ENCODE data around the gene RNPEP.
"Not testable (repeated sequence)": the region's sequence is repeated elsewhere in the genome, so short reads cannot be mapped to it uniquely, and the experiment has no call there.

The RNPEP gene, protein sequence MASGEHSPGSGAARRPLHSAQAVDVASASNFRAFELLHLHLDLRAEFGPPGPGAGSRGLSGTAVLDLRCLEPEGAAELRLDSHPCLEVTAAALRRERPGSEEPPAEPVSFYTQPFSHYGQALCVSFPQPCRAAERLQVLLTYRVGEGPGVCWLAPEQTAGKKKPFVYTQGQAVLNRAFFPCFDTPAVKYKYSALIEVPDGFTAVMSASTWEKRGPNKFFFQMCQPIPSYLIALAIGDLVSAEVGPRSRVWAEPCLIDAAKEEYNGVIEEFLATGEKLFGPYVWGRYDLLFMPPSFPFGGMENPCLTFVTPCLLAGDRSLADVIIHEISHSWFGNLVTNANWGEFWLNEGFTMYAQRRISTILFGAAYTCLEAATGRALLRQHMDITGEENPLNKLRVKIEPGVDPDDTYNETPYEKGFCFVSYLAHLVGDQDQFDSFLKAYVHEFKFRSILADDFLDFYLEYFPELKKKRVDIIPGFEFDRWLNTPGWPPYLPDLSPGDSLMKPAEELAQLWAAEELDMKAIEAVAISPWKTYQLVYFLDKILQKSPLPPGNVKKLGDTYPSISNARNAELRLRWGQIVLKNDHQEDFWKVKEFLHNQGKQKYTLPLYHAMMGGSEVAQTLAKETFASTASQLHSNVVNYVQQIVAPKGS

DNA sequence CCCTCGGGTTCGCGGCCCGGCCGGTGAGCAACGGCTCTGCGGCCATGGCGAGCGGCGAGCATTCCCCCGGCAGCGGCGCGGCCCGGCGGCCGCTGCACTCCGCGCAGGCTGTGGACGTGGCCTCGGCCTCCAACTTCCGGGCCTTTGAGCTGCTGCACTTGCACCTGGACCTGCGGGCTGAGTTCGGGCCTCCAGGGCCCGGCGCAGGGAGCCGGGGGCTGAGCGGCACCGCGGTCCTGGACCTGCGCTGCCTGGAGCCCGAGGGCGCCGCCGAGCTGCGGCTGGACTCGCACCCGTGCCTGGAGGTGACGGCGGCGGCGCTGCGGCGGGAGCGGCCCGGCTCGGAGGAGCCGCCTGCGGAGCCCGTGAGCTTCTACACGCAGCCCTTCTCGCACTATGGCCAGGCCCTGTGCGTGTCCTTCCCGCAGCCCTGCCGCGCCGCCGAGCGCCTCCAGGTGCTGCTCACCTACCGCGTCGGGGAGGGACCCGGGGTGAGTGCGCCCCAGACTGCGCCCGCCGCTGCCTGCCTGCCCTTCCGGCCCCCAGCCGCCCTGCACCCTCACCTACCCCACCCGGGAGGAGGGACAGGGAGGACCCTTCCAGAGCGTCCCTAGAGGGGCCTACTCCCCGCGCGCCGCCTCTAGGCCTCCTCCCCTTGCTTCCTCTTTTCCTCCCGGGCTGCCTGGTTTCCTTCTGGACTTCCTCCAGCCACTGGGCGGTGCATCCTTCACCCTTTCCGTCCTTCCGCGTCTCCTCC is at the start of gene RNPEP:
RNPEP (plus strand) TSS at position 26 of the 757 bp plus-strand sequence; CDS start at position 45, 19 bp downstream.
- peak; percentile 55 for DNase-seq

DNA sequence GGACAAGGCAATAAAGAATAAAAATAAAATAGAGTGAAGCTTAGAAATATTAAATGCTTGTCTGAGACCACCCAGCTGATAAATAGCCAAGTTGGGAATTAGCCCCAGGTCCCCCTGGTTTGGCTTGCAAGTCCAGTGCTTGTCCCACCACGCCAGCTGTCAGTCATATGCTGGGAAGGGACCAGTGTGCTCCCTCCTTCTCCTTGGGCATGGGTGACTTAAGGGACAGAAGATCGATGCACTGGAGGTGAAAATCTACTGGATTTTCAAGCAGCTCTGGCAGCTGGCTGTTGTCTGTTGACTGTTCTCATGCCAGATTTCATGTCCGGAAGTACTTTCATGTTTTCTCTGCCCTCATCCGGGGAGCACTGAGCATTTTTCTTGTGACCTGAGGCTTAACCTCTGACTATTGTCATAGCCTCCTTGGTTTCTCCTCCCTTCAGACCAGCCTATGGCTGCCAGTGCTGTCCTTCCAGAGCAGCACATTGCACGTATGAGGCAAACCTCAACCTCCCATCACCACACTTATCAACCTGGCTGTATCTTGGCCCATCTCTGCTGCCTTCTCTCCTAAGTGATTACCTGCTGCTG is 48.5 kb upstream of the RNPEP start:
- no peak for DNase-seq

DNA sequence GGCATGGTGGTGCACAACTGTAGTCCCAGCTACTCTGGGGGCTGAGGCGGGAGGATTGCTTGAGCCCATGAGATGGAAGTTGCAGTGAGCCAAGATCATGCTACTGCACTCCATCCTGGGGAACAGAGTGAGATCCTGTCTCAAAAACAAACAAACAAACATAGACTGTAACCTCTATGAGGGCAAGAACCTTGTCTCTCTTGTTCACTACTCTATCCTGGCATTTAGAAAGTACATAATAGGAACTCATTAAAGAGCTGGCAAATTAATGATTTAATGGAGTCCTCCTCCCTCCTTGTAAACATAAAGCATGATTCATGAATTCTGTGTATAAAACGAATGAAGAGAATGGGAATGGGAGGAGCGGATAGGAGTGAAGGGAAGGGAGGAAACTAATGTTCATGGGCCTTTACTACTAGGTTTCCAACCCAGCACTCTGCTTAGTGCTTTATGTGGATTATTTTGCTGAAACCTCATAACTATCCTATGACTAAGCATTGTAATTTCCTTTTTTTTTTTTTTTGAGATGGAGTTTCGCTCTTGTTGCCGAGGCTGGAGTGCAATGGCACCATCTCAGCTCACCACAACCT is 44.7 kb upstream of the RNPEP start:
- DNase-seq = no peak

DNA sequence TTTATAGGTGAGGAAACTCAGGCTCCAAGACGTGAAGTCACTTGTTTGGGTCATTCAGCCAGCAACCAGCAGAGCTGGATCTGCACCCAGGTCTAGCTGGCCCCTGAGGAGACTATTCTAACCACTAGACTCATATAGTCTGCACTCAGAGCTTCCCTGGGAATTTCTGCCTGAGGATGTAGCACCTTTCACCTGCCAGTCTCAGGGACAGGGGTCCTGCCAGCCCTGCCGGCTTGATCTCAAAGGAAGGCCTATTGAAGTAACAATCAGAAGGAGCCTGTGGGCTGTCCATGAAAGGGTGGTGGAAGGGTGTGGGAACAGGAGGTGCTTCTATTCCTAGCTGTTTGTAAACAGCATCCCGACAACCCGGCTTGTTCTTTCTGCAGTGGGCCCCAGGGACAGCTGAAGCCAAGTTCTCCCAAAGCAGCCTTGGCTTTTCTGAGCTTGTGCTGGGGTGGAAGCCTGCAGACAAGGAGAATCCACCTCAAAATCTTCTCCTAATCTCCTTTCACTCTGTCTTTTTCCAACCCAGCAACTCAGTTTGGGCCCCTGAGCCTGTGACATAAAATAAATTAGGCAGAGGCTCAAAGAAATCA is 43.9 kb upstream of the RNPEP start:
- DNase-seq = no peak

DNA sequence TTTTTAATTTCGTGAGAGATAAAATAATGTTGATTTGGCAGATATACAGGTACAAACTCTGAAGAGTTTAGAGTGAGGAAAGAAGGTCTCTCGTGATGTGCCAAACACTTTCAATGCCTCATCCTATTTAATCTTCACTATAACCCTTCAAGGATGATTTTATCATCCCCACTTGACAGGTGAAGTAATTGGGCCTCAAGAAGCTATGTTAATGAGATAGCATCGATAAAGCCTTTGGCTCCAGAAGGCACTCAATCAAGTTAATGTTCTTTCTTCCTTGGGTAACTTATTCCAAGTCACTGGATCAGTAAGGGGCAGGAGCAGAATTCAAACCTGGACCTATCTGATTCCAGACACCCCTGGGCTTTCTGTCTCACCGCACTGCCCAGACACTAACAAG is 43.3 kb upstream of the RNPEP start:
- no peak for DNase-seq

DNA sequence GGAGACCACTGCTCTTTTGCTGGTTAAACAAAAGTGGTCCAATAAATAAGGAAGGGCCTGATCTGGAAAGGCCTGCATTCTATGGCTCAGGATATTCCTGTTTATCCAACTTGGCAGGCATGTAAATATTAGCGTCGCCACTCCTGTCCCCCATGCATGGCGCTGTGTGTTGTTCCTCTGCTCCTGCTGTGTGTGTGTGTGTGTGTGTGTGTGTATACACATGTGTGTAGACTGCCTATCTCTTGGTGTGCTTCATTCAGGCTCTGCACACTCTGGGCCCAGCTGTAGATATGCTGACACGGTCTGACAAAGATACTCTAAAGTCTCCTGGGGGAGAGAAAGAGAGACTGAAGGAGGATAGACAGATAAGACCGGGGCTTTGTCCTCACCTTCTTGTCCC is 42.9 kb upstream of the RNPEP start:
- DNase-seq = no peak

DNA sequence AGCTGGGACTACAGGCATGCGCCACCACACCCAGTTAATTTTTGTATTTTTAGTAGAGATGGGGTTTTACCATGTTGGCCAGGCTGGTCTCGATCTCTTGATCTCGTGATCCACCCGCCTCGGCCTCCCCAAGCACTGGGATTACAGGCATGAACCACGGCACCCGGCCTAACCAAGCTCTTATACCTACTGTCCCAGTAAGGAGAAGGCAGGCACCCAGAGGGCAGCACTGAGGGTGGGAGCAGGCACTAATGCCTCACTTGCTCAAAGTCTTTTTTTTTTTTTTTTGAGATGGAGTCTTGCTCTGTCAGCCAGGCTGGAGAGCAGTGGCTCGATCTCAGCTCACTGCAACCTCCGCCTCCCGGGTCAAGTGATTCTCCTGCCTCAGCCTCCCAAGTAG is 42.1 kb upstream of the RNPEP start:
- DNase-seq = not testable (repeated sequence)

DNA sequence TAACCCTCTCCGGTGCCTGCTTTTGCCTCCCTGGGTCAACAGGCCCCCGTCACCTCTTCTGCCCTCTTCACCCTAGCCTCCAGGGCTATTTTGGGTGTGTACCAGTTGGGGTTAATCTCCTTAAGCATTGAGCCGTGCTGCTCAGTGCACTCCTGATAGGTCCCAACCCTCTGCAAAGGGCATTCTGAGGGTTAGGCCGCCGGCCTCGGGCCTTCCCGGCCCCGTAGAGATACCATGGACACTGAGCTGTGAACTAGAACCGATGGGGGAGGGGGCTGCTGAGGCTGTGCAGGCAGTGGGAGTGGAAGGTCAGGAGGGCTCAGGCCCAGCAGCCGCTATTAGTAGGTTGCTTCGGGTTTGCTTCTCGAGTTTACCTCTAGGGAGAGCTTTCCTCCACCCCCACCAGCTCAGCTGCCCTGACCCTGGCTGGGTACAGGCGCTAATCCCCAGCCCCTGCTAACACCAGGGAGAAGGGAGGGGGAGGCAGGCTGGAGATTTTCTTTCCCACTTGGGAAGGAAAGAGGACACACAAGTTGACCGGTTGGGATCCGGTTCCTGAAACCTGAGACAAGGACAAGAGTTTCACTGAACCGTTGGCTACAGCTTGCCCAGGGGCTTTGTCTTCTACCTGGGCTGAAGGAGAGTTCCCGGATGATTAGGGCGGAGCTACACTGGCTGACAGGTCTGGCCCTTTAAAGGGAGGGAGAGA is 40.9 kb upstream of the RNPEP start:
- DNase-seq = no peak

DNA sequence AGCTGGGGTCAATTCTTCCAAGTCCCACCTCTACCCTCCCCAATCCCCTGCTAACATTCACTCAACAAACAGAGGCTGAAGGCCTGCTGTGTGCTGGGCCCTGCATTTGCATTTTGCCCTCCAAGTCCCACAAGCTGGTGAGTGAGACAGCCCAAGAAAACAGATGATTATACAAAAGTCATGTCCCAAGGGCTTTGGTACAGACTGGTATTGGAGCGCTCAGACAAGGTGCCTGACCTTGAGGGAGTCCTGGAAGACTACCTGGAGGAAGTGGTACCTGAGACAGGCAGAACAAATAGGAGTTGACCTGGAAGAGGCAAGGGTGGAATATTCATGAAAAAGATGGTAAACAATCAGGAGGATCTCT is 40.3 kb upstream of the RNPEP start:
- DNase-seq = no peak

DNA sequence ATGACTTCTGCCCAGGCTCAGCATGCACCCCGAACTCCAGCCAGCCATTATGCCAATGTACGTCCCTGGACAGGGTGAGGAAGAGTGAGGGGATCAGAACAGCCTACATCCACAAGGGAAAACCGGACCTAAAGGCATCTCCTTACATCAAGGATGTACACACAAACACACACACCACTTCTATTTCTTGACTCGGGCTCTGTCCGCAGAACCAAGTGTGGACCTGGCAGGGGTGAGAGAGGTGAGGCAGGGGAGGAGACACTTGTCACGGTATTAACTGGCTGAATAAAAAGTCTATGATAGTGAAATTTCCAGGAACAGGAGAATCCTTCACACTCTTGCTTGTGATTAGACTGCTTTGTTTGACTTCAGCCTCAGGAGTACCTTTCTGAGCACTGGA is 38.4 kb upstream of the RNPEP start:
- DNase-seq = no peak

DNA sequence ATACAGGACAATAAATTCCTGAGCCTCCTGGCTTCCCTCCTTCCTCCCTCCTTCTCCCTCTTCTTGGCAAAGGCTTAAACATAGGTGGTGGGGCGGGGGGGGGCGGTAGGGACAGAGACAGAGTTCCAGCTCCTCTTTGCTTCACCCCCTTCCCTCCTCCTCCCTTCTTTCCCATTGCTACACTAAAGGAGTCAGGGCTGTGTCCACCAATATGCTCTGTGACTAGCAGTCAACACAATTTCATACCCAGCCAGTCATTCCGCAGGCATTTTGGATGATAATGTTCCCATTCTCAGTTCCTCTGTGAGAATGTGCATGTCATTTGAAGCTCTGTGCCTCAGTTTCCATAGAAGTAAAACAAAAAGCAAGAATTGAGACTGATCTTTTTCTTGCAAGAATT is 37.8 kb upstream of the RNPEP start:
- DNase-seq = no peak

DNA sequence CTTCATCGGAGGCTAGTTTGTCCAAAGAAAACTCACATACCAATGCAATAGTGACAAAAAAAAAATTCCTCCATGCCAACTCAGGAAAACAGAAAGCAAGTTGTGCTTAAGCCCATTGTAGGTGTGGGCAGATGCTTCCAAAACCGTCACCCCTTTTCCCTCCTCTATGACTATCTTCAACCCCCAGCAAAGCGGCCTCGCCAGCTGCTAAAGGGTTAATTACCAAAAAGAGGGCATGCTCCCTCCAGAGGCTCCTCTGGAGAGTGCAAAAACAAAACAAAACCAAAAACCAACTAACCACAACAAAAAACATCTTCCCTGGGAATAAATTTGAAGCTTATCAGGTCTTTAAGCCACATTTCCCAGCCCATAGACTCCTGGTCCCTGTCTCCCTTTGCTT is 37.3 kb upstream of the RNPEP start:
- no peak for DNase-seq

DNA sequence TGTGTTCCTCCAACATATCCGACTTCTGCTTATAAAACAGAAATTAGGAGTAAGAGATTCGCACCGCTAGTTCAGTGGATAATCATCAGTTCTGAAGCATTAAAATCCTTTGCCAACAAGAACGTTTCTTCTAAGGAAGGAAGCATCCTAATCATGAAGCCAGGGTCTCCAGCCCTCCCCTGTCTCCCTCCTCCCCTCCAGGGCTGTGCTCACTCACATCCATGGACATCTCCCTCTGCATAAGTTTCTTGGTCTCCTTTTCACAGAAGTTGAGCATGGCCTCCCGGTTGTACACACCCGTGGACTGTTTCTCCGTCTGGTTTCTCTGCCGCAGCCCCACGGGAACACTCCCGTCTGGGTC is 36.6 kb upstream of the RNPEP start:
- DNase-seq = no peak

DNA sequence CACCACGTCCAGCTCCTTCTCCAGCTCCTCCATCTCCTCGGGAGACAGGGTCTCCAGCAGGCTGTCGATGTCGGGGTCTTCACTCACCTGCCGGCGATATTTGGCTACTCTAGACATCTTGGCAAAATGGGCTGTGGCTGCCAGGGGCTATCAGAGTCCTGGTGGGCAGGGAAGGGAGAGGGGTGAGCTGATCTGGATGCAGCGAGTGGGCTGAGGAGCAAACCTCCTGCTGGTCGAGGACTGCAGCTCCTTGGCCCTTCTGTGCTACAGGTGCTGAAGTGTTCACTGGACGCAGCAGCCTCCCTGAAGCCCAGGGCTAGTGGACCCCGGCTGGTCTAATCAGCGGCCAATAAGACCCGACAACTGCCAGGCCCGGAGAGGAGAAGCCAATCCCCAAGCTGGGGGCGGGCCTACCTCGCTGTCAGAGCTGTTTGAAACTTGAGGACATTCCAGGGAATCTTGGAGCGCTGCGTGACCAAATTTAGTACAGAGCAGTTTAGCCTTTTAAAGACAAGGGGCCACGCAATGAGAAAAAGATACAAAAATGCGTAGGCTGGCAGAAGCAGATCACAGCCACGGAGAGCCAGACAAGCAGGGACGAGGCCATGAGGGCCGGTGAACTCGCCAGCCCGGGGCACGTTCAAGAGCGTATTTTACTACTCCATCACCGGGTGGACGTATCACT is 36.1 kb upstream of the RNPEP start, which contains the start of gene LMOD1:
LMOD1 (minus strand) TSS at position 325 of the 685 bp plus-strand sequence; CDS start at position 117, 208 bp downstream.
- DNase-seq = no peak

DNA sequence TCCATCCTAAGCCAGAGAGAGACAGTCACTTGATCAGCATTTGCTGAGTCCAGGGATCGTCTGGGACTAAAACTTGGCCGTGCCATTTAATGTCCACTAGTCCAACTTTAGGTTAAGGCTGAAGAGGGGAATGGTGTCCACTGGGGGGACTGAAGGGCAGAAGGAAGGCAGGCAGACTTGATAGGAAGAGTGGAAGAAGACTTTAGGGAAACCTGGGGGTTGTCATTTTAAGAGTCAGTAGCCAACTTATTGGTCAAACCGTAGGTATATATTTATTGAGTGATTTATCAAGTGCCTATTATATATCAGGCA is 34.8 kb upstream of the RNPEP start:
- DNase-seq = no peak

DNA sequence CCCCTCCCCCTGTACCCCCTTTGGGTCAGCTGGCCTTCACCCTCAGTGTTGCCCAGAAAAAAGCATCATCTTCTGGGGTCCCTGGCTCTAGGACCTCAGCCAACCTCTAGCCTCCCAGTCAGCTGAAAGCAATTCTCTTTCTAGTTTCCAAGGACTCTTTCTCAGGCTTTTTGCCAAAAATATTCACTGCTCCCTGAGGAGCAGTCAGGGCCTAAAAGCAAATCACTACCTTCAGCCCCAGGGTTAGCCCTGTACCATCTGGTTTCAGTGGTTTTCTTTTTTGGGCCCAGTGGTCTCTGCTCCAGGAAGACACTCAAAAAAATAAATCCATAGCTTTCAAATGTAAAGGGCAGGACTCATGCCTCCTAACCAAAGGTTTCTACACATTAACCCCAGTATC is 33.0 kb upstream of the RNPEP start:
- no peak for DNase-seq

DNA sequence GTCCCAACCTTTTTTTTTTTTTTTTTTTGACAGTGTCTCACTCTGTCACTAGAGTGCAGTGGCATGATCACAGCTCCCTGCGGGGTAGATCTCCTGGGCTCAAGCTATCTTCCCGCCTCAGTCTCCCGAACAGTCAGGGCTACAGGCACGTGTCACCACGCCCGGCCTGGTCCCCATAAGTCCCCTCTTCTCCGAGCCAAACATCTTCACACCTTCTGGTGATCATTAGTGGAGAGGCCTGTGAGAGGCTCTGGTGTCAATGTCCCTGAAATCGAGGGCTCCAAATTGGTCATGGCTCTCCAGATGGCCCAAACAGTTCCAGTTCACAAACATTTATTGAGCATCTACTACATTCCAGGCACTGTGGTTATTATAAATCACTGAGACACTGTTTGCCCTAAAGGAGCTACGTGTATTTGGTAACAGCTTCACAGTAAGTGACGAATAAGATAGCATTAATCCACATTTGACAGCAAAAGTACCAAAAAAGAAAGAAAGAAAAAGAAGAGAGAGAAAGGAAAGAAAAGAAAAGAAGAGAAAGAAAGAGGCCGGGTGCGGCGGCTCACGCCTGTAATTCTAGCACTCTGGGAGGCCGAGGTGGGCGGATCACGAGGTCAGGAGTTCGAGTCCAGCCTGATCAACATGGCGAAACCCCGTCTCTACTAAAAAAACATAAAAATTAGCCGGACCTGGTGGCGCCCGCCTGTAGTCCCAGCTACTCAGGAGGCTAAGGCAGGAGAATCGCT is 28.0 kb upstream of the RNPEP start:
- DNase-seq = peak; percentile 19

DNA sequence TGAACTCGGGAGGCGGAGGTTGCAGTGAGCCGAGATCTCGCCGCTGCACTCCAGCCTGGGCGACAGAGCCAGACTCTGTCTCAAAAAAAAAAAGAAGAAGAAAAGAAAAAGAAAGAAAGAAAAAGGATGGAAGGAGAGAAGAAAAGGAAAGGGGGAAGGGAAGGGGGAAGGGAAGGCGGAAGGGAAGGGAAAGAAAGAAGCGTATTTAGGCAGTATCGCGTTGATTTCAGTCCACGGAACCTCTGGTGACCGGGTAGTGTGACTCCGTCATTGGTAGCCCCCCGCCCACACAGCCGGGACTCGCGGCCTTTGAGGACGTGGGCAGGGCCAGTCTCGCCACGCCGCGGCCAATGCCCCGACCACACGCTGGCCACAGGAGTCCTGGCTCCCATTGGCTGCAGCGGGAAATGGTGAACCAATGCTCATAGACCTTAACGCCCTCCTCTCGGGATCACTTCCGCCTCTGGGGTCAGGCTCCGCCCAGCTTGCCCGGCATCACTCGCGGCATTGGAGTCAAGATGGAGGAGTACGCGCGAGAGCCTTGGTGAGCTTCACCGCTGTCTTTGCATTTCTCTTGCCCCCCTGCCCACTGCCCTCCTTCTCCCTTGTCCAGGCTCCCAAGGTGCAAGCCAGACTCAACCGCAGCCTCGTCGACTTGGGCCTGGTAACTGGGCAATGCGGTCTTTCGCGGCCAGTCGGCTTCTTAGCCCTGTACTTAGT is 27.3 kb upstream of the RNPEP start, which contains the start of gene TIMM17A:
TIMM17A (plus strand) TSS at position 495 of the 720 bp plus-strand sequence; CDS start at position 519, 24 bp downstream.
- peak; percentile 94 for DNase-seq

DNA sequence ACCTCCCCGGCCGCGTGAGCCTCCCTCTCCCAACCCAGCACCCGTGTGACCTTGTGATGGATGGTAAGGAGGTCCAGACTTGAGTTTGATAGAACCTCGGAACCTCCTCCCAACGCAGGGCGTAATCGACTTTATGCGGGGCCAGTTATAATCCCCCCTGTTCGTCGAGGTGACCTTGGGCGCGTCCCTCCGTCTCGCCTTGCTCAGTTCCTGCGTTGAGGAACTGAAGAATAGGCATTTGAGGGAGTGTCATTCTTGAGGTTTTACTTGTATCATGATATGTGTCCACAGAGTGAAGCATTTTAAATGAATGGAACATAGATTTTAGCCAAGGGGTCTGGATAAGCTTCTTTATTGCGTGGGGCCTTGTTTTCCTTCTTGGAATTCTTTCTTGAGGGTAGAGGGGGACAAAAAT is 26.7 kb upstream of the RNPEP start:
- no peak for DNase-seq

DNA sequence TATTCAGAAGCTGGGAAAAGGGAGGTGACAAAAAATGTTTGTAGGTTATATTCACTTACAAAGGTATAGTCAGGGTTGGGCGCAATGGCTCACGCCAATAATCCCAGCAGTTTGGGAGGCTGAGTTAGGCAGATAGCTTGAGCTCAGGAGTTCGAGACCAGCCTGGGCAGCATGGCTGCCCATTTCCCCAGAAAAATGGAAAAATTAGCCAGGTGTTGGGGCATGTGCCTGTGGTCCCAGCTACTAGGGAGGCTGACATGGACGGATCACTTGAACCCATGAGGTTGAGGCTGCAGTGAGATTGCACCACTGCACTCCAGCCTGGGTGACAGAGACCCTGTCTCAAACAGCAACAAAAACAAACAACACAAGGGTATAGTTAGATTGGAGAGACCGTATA is 24.1 kb upstream of the RNPEP start:
- no peak for DNase-seq
